ENCODE data around the gene MCL1. TPM values are rescaled to one million over a fixed set of nuclear protein-coding genes. Genes with fewer than 3 reads are reported as not detected.
"Not testable (repeated sequence)": the region's sequence is repeated elsewhere in the genome, so short reads cannot be mapped to it uniquely, and the experiment has no call there.

The MCL1 gene
- total RNA-seq, 2 donors from 2014 or later, result 277 to 307 TPM

GRCh38 chr1:150577557-150578271 lies 1.7 kb downstream of the MCL1 start:
- DNase-seq (ENCODE audit: low spot score in 2 of 2) (no peak), ATAC-seq (no peak)
- H3K9me3 Mint-ChIP-seq, result peaks cover 0 to 4% of the 10 kb centered on the region in 2 donors

DNA sequence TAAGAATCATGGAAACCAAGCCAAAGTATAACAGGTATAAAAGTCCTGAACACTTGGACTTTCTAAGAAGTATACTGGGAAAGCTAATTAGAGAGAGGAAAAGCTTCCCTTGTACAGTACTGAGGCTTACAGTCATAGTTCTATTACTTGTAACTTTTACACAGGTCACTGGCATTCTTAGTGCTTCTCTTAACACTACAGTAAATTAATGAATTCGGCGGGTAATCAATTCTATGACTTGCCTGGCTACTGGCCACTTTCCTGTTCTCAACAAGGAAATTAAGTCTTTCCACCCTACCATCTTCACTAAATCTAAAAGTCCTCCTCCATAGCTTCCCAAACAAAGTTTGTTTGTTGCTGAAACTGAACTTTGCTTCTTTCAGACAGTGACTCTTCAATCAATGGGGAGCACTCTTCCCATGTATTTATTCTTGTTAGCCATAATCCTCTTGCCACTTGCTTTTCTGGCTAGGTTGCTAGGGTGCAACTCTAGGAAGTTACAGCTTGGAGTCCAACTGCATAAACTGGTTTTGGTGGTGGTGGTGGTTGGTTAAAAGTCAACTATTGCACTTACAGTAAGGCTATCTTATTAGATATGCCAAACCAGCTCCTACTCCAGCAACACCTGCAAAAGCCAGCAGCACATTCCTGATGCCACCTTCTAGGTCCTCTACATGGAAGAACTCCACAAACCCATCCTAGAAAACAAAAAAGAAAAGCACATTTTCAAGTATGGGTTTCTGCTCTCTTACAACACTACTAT lies 2.4 kb downstream of the MCL1 start:
- DNase-seq (ENCODE audit: low spot score in 2 of 2) (no peak), ATAC-seq (no peak)
- H3K9me3 Mint-ChIP-seq, result no peaks in the 10 kb centered on the region
- peaks cover 60 to 76% of the 10 kb centered on the region in 2 donors for H3K36me3 Mint-ChIP-seq
- H3K27ac Mint-ChIP-seq, result peak overlapping the region; percentile 96 to 99

More at GRCh38 chr1:150577557-150578271, 1.7 kb downstream of the MCL1 start:
- peaks cover 55 to 76% of the 10 kb centered on the region in 2 donors for H3K36me3 Mint-ChIP-seq
- H3K27ac Mint-ChIP-seq, result peak overlapping the region; percentile 96 to 99

- no peaks in the 10 kb centered on the region for H3K9me3 Mint-ChIP-seq
- DNase-seq (ENCODE audit: low spot score in 2 of 2) (no peak), ATAC-seq (no peak)
- H3K27ac Mint-ChIP-seq, result peak overlapping the region; percentile 96 to 99
- peaks cover 60 to 77% of the 10 kb centered on the region in 2 donors for H3K36me3 Mint-ChIP-seq
Measured at GRCh38 chr1:150576367-150576711, 3.1 kb downstream of the MCL1 start.

DNA sequence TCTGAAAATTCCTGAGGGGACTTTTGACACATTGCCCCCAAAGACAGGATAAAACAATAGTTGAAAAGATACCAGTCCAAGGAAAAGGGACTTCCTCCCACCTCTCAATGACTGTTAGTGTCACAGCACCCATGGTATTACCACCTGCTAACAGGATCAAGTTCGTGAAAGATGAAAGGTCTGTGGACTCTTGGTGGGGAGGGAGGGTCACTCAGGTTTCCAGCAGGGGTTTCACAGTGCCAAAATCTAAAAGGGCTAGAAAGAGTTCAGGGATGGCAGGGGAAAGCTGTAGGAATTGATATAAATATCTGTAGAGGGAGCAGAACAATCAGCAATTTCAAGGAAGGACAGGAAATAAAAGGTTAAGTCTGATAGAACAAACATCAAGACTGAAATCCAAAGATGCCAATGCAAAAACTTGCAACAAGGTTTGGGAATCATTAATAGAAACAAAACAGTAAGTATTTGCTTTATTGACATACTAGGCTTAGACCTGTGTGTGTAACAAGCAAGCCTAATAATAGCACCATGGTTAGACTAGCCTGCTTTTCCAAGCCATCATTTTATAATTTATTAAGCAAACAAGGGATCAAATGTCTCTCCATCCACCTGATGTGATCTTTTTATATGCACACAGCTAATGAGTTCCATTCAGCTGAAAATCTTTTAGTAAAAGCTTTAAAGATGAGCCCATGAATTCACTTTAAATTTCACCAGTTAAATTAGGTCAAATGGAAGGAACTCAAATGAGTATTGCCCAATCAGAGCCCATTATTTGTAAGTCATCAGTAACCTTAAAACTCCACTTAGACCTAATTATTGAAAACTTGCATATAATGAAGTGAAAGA lies 3.7 kb downstream of the MCL1 start:
- peak overlapping the region; percentile 96 to 99 for H3K27ac Mint-ChIP-seq
- peaks cover 60 to 83% of the 10 kb centered on the region in 2 donors for H3K36me3 Mint-ChIP-seq

GRCh38 chr1:150575072-150575489 lies 4.3 kb downstream of the MCL1 start:
- H3K9me3 Mint-ChIP-seq, result no peaks in the 10 kb centered on the region
- H3K36me3 Mint-ChIP-seq, result peaks cover 60 to 86% of the 10 kb centered on the region in 2 donors
- no peak for DNase-seq (ENCODE audit: low spot score in 2 of 2)
- peak in 1 of 2 donors; percentile 4 for ATAC-seq
- peak overlapping the region; percentile 96 to 99 for H3K27ac Mint-ChIP-seq

More for the DNA sequence above, 3.7 kb downstream of the MCL1 start:
- DNase-seq (ENCODE audit: low spot score in 2 of 2) (no peak), ATAC-seq (no peak)
- no peaks in the 10 kb centered on the region for H3K9me3 Mint-ChIP-seq

DNA sequence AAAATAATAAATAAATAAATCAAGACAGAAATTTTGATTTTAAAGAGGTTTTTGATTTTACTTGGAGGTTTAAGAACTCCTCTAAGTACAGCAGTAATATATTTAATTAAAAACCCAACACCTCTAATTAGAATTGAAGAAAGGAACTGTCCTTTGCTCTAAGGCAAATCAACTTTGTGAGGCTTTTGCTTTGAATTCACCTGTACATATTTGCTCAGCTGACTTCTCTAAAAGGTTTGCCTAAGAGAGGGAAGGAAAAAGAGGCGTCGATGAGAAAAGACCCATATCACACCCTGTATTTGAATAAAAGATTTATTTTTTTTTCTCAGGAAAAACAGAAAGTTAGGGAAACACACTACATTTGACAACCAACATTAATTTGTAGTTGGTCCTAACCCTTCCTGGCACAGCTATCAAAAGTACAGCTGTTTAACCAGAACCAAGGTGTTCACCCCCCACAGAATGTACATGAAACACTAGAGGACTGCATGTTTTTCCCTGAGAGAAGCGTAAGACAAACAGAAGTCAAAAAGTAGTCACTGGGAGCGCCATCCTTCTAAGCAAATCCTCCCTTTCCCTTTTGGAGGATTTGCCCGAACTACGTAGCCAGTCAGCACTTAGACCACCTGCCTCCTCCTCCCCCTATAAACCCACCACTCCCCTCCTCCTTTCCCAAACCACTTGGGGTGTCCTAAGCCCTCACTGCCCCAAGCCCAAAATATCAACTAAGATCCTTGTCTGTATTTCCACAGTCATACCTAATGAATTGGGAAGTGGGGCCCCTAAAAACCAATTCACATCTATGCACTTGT lies 4.9 kb downstream of the MCL1 start:
- DNase-seq (ENCODE audit: low spot score in 2 of 2) (no peak), ATAC-seq (no peak)
- Mint-ChIP-seq H3K9me3 (no peaks in the 10 kb centered on the region), H3K27ac (peak overlapping the region; percentile 96 to 99), H3K36me3 (peaks cover 60 to 87% of the 10 kb centered on the region in 2 donors)

DNA sequence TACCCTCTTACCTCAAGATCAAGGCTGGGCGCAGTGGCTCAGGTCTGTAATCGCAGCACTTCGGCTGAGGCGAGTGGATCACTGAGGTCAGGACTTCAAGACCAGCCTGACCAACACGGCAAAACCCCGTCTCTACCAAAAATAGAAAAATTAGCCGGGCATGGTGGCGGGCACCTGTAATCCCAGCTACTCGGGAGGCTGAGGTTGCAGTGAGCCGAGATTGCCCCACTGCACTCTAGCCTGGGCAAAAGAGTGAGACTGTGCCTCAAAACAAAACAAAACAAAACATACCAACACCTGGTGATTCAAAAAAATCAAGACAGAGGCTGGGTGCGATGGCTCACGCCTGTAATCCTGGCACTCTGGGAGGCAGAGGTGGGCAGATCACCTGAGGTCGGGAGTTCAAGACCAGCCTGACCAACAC lies 5.8 kb downstream of the MCL1 start:
- H3K9me3 Mint-ChIP-seq, result not testable (repeated sequence)
- peak in 1 of 2 donors; percentile 10 for ATAC-seq

GRCh38 chr1:150572918-150573647 lies 6.3 kb downstream of the MCL1 start:
- Mint-ChIP-seq H3K9me3 (no peaks in the 10 kb centered on the region), H3K36me3 (peaks cover 49 to 75% of the 10 kb centered on the region in 2 donors), H3K27ac (peak overlapping the region; percentile 96 to 99)
- peak in 1 of 2 donors; percentile 22 for DNase-seq (ENCODE audit: low spot score in 2 of 2)
- peak in 1 of 2 donors; percentile 30 for ATAC-seq

More for the DNA sequence above, 5.8 kb downstream of the MCL1 start:
- peak in 1 of 2 donors; percentile 30 for DNase-seq (ENCODE audit: low spot score in 2 of 2)
- H3K27ac Mint-ChIP-seq, result peak overlapping the region; percentile 96 to 99
- peaks cover 55 to 80% of the 10 kb centered on the region in 2 donors for H3K36me3 Mint-ChIP-seq

- Mint-ChIP-seq H3K27ac (peak overlapping the region; percentile 96 to 99), H3K36me3 (peaks cover 11 to 30% of the 10 kb centered on the region in 2 donors), H3K9me3 (no peaks in the 10 kb centered on the region)
- DNase-seq (ENCODE audit: low spot score in 2 of 2) (peak in 1 of 2 donors; percentile 17), ATAC-seq (peak in 1 of 2 donors; percentile 5)
Measured at GRCh38 chr1:150568594-150568966, 10.8 kb downstream of the MCL1 start.

DNA sequence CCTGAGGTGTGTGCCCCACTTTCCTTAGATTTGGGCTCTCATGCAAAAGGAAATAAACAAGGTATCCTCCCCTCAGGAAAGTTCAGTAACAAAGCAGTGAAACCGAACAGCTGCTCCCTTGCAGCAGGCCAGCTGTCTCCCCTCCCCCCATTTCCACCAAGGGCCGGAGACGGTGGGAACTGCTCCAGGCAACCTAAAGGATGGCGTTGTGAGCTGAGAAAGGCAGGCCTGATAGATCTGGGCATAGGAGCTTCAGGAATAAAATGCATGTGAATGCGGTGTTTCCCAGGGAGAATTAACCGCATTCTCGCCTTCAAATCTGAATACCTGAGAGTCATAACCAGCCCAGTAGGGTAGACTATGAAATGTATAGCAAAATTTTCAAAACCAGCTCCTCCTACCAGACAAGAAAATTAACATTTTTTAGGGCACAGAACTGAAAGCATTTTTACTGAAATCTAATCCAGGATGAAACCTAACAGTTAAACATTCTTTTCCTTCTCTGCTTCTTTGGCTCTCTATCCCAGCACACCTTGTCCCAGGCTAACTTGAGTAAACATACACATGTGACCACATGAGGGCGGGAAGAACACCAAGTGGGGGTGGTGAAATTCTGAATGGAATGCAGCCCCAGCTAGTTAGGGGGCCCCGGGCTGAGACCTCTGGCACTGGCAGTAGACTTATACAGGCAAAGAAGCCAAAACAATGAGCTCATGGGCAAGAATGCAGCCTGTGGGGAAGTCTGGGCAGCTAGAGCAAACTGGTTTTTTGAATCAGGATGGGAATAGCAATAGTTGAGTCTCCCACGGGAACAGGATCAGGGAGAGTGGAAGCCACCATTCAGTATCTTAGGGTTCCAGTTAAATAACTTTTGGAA lies 11.5 kb downstream of the MCL1 start:
- H3K27ac Mint-ChIP-seq, result peak overlapping the region; percentile 96 to 99
- H3K36me3 Mint-ChIP-seq, result peaks cover 9 to 23% of the 10 kb centered on the region in 2 donors
- ATAC-seq (peak; percentile 22 to 36), DNase-seq (ENCODE audit: low spot score in 2 of 2) (peak in 1 of 2 donors; percentile 69)
- H3K9me3 Mint-ChIP-seq, result no peaks in the 10 kb centered on the region

- Mint-ChIP-seq H3K9me3 (no peaks in the 10 kb centered on the region), H3K27ac (peak overlapping the region; percentile 96 to 99), H3K36me3 (peaks cover 6 to 17% of the 10 kb centered on the region in 2 donors)
- ATAC-seq, result peak; percentile 52 to 54
- peak; percentile 62 to 80 for DNase-seq (ENCODE audit: low spot score in 2 of 2)
Measured at GRCh38 chr1:150567341-150567716, 12.1 kb downstream of the MCL1 start.

DNA sequence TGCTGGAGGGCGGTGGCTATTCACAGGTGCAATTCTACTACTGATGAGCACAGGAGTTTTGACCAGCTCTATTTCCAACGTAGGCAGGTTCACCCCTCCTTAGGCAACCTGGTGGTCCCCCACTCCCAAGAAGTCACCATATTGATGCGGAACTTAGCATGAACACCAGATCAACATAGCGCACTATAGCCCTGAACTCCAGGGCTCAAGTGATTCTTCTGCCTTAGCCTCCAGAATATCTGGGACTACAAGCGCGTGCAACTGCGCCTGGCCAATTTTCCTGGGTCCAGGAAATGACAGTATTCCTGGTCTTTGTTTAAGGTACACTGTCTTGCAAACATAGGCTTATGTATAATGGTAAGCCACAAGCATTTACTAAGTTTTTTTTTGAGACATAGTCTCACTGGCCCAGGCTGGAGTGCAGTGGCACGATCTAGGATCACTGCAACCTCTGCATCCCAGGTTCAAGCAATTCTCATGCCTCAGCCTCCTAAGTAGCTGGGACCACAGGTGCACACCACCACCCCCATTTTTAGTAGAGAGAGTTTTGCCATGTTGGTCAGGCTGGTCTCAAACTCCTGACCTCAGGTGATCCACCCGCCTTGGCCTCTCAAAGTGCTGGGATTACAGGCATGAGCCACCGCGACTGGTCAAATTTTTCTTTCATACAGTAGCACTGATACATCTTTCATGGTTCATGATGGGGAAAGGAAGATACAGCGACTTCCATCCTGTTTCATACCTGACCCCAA lies 12.6 kb downstream of the MCL1 start:
- DNase-seq (ENCODE audit: low spot score in 2 of 2) (no peak), ATAC-seq (no peak)
- Mint-ChIP-seq H3K36me3 (peaks cover 4 to 15% of the 10 kb centered on the region in 2 donors), H3K27ac (peak overlapping the region; percentile 96 to 99), H3K9me3 (no peaks in the 10 kb centered on the region)

- ATAC-seq; H3K9me3 Mint-ChIP-seq; DNase-seq (ENCODE audit: low spot score in 2 of 2); H3K36me3 Mint-ChIP-seq: not testable (repeated sequence)
- H3K27ac Mint-ChIP-seq, result peak overlapping the region; percentile 90 to 100
Measured at GRCh38 chr1:150565240-150565991, 14.0 kb downstream of the MCL1 start.
